ENCODE measurements around the gene GLDC. TPM values are rescaled to one million over a fixed set of nuclear protein-coding genes. Genes with fewer than 3 reads are reported as not detected.

GLDC gene
- total RNA-seq, 2 donors from 2014 or later = 1.1 TPM; not detected in 1

GRCh38 chr9:6484210-6484609 lies 161.3 kb downstream of the GLDC start:
- no peak for ATAC-seq
- H3K36me3 Mint-ChIP-seq (ENCODE audit: low read depth) = peaks cover 7% of the 10 kb centered on the region

More at GRCh38 chr9:6484210-6484609, 161.3 kb downstream of the GLDC start:
- no peaks in the 10 kb centered on the region for H3K9me3 ChIP-seq (ENCODE audit: control insufficient read depth, low read length, poor library complexity, severe bottlenecking)
- Mint-ChIP-seq H3K4me1 (no peaks in the 10 kb centered on the region), H3K27me3 (no peaks in the 10 kb centered on the region), H3K4me3 (no peak overlapping the region), H3K27ac (no peak overlapping the region)
- DNase-seq = no peak

Other genes with a start within 250 kb of the GLDC start
- 100 to 1,000 TPM; 120 to 136 TPM for gene UHRF2, start 232.5 kb downstream of the GLDC start, total RNA-seq
- 10 to 100 TPM; 97.7 to 98.6 TPM for gene KDM4C, start 112.2 kb upstream of the GLDC start, total RNA-seq

All from T-helper 17 cell (primary cell).